PFSK-1 (cell line): ENCODE data around the gene STXBP2.

Experiments
- FOXP2 ChIP-seq: optimal IDR thresholded peaks from 2 replicates; pipeline ENCODE3; 2011; ENCODE audit warnings: borderline replicate concordance, control low read depth, inconsistent platforms; ENCODE audit not compliant: insufficient read depth; ENCODE audit errors: extremely low read length, extremely low read depth
- POLR2AphosphoS5 ChIP-seq: IDR thresholded peaks from 2 replicates; pipeline ENCODE4 v1.6.1; 2012; ENCODE audit warnings: low read depth, mild to moderate bottlenecking, control low read depth, low read length, moderate library complexity
- REST ChIP-seq, 2 experiments: IDR thresholded peaks; 2 replicates each; pipeline versions ENCODE4 v1.6.1 to v1.8.0; 2011 to 2012; ENCODE audit warnings: low read depth in 2 of 2, low read length in 2 of 2, control low read depth in 1 of 2, inconsistent platforms in 1 of 2, mild to moderate bottlenecking in 1 of 2, moderate library complexity in 1 of 2; ENCODE audit not compliant: insufficient read depth in 1 of 2
- SIN3A ChIP-seq: IDR thresholded peaks from 2 replicates; pipeline ENCODE4 v1.6.1; 2012; ENCODE audit warnings: mild to moderate bottlenecking, low read length, moderate library complexity, borderline replicate concordance; ENCODE audit not compliant: insufficient read depth
- TAF1 ChIP-seq: IDR thresholded peaks from 2 replicates; pipeline ENCODE4 v1.6.1; 2012; ENCODE audit warnings: low read length, control low read depth, borderline replicate concordance; ENCODE audit not compliant: insufficient read depth

The STXBP2 gene

GRCh38 chr19:7658219-7658686, 21.3 kb downstream of the STXBP2 start:
- TF ChIP-seq POLR2AphosphoS5, result no peak
- no peak for TF ChIP-seq TAF1
- TF ChIP-seq FOXP2, result no peak
- no peak for TF ChIP-seq SIN3A
- no peak for TF ChIP-seq REST (IDR thresholded peaks at IDR 0.05; ENCODE audit: insufficient read depth in 1 of 2, low read depth in 2 of 2, low read length in 2 of 2)

GRCh38 chr19:7661744-7662538, 25.0 kb downstream of the STXBP2 start:
- TF ChIP-seq TAF1 (no peak), FOXP2 (no peak), POLR2AphosphoS5 (no peak), REST (IDR thresholded peaks at IDR 0.05; ENCODE audit: insufficient read depth in 1 of 2, low read depth in 2 of 2, low read length in 2 of 2) (no peak), SIN3A (no peak)

GRCh38 chr19:7662657-7663056, 25.7 kb downstream of the STXBP2 start:
- TF ChIP-seq TAF1 (no peak), SIN3A (no peak), POLR2AphosphoS5 (no peak)

- no peak for TF ChIP-seq POLR2AphosphoS5
- TF ChIP-seq SIN3A, result no peak
- TF ChIP-seq TAF1, result no peak
- TF ChIP-seq REST (IDR thresholded peaks at IDR 0.05; ENCODE audit: insufficient read depth in 1 of 2, low read depth in 2 of 2, low read length in 2 of 2), result no peak
- no peak for TF ChIP-seq FOXP2
Observed at GRCh38 chr19:7663706-7664105, 26.8 kb downstream of the STXBP2 start.

GRCh38 chr19:7665076-7665475, 28.2 kb downstream of the STXBP2 start:
- no peak for TF ChIP-seq POLR2AphosphoS5
- TF ChIP-seq TAF1, result no peak
- no peak for TF ChIP-seq SIN3A
- TF ChIP-seq FOXP2, result no peak
- TF ChIP-seq REST (IDR thresholded peaks at IDR 0.05; ENCODE audit: insufficient read depth in 1 of 2, low read depth in 2 of 2, low read length in 2 of 2), result no peak
